ENCODE data around the gene KHDC4.

The KHDC4 gene

GRCh38 chr1:155970531-155971167, 36.4 kb upstream of the KHDC4 start:
- in situ Hi-C loops (cut with HindIII; ENCODE audit: low sequenced_read_pairs): no loop called here

DNA sequence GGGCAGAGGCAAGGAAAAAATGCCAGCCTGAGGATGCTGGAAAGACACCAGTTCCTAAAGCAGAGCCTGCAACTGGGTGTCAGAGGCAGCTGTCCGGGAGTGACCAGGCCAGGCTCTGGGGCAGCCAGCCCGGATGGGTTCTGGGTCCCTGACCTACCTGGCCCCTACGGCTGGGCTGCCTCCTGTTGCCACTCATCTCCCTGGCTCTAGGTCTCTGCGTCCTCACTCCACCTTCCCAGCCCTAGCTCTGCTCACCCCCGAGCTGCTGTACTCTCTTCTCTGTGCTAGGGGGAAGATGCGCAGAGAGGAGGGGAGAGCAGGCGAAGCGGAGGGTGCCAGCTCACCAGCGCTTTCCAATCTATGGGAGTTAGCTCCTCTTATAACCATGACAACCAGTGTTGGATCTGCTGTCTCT, 35.2 kb upstream of the KHDC4 start:
- in situ Hi-C loops (cut with HindIII; ENCODE audit: low sequenced_read_pairs): no loop called here

- in situ Hi-C loops (cut with HindIII; ENCODE audit: low sequenced_read_pairs): no loop called here
Measured at GRCh38 chr1:155968670-155969069, 34.5 kb upstream of the KHDC4 start.

- in situ Hi-C loops (cut with HindIII; ENCODE audit: low sequenced_read_pairs): no loop called here
Measured at GRCh38 chr1:155968051-155968400, 33.8 kb upstream of the KHDC4 start.

- in situ Hi-C loops (cut with HindIII; ENCODE audit: low sequenced_read_pairs): no loop called here
Measured at GRCh38 chr1:155967341-155968050, 33.3 kb upstream of the KHDC4 start.

GRCh38 chr1:155966750-155967149, 32.5 kb upstream of the KHDC4 start:
- in situ Hi-C loops (cut with HindIII; ENCODE audit: low sequenced_read_pairs): no loop called here

GRCh38 chr1:155966135-155966534, 31.9 kb upstream of the KHDC4 start:
- in situ Hi-C loops (cut with HindIII; ENCODE audit: low sequenced_read_pairs): no loop called here

- in situ Hi-C loops (cut with HindIII; ENCODE audit: low sequenced_read_pairs): no loop called here
Measured at GRCh38 chr1:155964193-155964592, 30.0 kb upstream of the KHDC4 start.

DNA sequence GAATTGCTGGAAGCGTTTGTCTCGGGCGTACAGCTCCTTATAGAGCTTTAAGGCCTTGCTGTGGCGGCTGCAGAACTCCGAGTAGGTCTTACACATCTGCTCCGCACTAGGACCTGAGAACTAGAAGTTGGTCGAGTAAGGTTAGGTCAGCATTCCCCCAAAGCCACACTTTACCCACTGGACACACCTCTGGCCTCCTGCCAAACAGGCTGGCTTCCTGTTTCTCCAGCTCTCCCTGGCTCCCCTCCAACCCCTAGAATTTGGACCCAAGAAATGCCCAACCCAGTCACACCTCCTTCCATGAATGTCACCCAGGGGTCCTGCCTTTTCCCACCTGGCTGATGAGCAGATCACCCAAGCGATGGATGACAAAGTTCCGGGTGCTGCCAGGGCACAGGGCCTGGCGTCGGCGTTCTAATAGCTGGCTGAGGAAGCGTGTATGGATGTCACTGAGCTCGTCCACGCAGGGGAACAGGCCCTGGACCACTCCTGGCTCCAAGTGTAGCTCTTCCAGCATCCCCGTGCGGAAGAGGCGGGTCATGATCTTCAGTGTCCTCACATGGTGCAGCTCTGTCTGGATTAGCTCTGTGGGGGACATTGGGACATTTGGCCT, 28.5 kb upstream of the KHDC4 start:
- in situ Hi-C loops (cut with HindIII; ENCODE audit: low sequenced_read_pairs): no loop called here

- in situ Hi-C loops (cut with HindIII; ENCODE audit: low sequenced_read_pairs): no loop called here
Measured at GRCh38 chr1:155961937-155962336, 27.7 kb upstream of the KHDC4 start.

DNA sequence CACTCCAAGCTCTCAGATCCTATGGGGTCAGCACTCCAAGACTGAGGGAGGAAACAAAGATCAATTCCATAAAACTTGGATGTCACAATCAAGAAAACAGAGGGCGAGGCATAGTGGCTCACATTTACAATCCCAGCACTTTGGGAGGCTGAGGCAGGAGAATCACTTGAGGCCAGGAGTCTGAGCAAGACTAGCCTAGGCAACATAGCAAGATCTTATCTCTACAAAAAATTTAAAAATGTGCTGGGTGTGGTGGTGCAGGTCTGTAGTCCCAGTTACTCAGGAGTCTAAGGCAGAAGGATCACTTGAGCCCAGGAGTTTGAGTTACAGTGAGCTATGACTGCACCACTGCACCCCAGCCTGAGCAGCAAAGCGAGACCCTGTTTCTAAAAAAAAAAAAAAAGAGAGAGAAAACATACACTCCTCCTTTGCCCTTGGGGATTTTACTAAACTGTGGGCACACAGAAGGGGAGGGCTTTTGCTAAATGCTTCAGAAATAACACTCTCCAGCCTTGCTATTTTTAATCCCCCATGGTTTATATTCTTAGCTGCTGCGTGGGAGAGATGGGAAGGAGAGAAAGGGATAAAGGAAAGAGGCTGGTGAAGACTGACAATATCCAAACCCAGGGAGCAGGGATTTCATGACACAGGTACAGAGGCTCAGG, 26.0 kb upstream of the KHDC4 start:
- in situ Hi-C loops (cut with HindIII; ENCODE audit: low sequenced_read_pairs): no loop called here

- in situ Hi-C loops (cut with HindIII; ENCODE audit: low sequenced_read_pairs): no loop called here
Measured at GRCh38 chr1:155957411-155957915, 23.2 kb upstream of the KHDC4 start.

GRCh38 chr1:155954645-155955044, 20.4 kb upstream of the KHDC4 start:
- in situ Hi-C loops (cut with HindIII; ENCODE audit: low sequenced_read_pairs): no loop called here

DNA sequence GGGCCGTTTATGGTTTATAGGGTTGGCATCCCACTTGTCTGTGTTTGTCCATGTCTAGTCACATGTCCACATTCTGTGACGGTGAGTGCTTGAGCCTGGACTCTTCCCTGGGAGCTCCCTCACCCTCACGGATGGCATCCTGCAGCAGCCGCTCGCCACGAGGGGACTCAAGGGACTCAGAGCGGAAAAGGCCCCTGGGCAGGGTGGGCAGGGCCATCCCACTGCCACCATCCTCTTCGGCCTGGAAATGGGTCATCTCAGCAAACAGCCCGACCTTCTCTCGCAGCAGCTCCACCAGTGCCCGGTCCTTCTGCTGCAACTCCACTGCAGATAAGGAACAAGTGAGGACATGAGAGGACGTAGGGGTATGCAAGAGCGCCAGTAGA, 18.3 kb upstream of the KHDC4 start:
- in situ Hi-C loops (cut with HindIII; ENCODE audit: low sequenced_read_pairs): no loop called here

GRCh38 chr1:155951753-155952504, 17.7 kb upstream of the KHDC4 start:
- in situ Hi-C loops (cut with HindIII; ENCODE audit: low sequenced_read_pairs): no loop called here

- in situ Hi-C loops (cut with HindIII; ENCODE audit: low sequenced_read_pairs): no loop called here
Measured at GRCh38 chr1:155950829-155951228, 16.6 kb upstream of the KHDC4 start.

DNA sequence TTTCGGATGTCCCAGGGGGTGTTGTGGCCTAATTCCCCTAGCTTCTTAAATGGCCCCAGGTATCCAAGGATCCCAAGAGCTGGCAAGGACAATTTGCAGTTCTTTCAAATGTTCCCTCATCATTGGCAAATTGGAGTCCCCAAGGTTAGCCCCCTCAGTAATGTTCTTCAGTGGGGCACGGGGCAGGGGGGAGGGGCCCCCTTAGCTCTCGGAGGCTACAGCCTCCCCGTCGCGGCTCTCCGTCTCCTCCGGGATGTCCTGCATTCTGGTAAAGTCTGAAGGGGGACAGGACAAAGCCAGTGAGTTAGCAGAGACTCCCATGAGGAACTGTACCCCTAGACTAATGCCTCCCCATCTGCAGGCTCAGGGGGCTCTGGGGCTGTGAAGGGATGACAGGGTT, 13.5 kb upstream of the KHDC4 start:
- in situ Hi-C loops (cut with HindIII; ENCODE audit: low sequenced_read_pairs): no loop called here

GRCh38 chr1:155947292-155947691, 13.1 kb upstream of the KHDC4 start:
- in situ Hi-C loops (cut with HindIII; ENCODE audit: low sequenced_read_pairs): no loop called here

DNA sequence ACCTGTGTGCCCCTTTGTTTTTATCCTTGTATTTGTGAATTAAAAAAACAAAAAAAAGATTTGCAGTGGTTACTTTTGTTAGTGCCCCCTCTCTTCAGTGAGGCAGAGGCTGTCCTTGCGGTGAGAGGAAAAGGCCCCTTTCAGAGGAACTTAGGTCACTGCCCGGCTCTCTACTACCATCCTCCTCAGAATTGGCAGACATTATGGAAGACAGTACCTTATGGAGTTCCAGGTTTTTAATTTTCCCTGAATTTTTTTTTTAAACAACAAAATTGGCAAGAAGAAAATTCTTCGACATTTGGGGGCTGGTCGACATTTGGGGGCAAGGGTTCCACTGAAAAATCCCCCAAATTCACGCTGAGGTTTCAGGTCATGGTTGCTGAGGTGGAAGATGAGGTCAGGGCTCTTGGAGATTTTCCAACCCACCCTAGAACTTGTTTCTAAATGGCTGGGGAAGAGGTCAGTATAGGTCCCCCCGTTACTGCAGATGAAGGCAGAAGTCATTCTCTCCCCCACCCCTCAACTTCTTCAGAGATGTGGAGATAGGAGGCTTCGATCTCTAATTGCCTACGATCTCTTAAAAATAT, 12.5 kb upstream of the KHDC4 start:
- in situ Hi-C loops (cut with HindIII; ENCODE audit: low sequenced_read_pairs): no loop called here

GRCh38 chr1:155944444-155944799, 10.2 kb upstream of the KHDC4 start:
- in situ Hi-C loops (cut with HindIII; ENCODE audit: low sequenced_read_pairs): no loop called here
